Tibial artery (tissue), 4 donors: ENCODE data around the gene TARS3.
"Not testable (repeated sequence)": the region's sequence is repeated elsewhere in the genome, so short reads cannot be mapped to it uniquely, and the experiment has no call there.

ENCODE experiments used
- DNase-seq, 2 donors: peaks; one replicate each; pipeline ENCODE4 v3.0.0-alpha.2; 2019
- H3K27ac ChIP-seq, 2 donors: fragments of 200-600 bp; sonication (generic) in 1 of 2; 1 replicate in 1 of 2; 2 replicates in 1 of 2; pipeline ENCODE4 v1.5.1; 2018 to 2019; ENCODE audit warnings: mild to moderate bottlenecking in 1 of 2
- H3K27me3 ChIP-seq, 2 donors: fragments of 200-600 bp; sonication (generic) in 1 of 2; one replicate each; pipeline versions ENCODE4 v1.5.1 to v1.6.0; 2016 to 2019
- H3K36me3 ChIP-seq, 3 donors: fragments of 200-600 bp; sonication (generic) in 2 of 3; one replicate each; pipeline ENCODE4 v1.5.1; 2016 to 2019; ENCODE audit warnings: mild to moderate bottlenecking in 2 of 3
- H3K4me1 ChIP-seq, 4 donors: fragments of 200-600 bp; sonication (generic) in 2 of 4; 1 replicate in 3 of 4; 2 replicates in 1 of 4; pipeline ENCODE4 v1.5.1; 2016 to 2019
- H3K4me3 ChIP-seq, 2 donors: fragments of 200-600 bp; sonication (generic) in 1 of 2; 1 replicate in 1 of 2; 2 replicates in 1 of 2; pipeline ENCODE4 v1.5.1; 2018 to 2019; ENCODE audit warnings: mild to moderate bottlenecking in 2 of 2
- H3K9me3 ChIP-seq, 3 donors: fragments of 200-600 bp; sonication (generic) in 1 of 3; one replicate each; pipeline ENCODE4 v1.5.1; 2016 to 2019
- CTCF ChIP-seq, 2 experiments: fragments of 200-600 bp in 1 of 2; fragments of 450-650 bp in 1 of 2; IDR thresholded peaks; one replicate each; pipeline ENCODE4 v1.5.1; 2017 to 2019; ENCODE audit warnings: antibody characterized with exemption in 2 of 2, mild to moderate bottlenecking in 1 of 2, moderate library complexity in 1 of 2
- intact Hi-C: fragments of 100-400 bp; cut with DNase I; formaldehyde crosslinking; loops from one replicate; pipeline ENCODE4 v1.15.0; 2023; ENCODE audit warnings: low total_unique reads

TARS3 gene

GRCh38 chr15:101657968-101658784 lies 66.1 kb downstream of the TARS3 start:
- DNase-seq, result no peak
- no peaks in the 10 kb centered on the region for H3K27me3 ChIP-seq
- TF ChIP-seq CTCF (IDR thresholded peaks at IDR 0.05), result no peak
- H3K36me3 ChIP-seq, result peaks cover 0 to 41% (median 4%) of the 10 kb centered on the region in 3 donors
- intact Hi-C loops, result no loop called here
- no peaks in the 10 kb centered on the region for H3K9me3 ChIP-seq
- peaks cover 0 to 3% (median 3%) of the 10 kb centered on the region in 4 donors for H3K4me1 ChIP-seq
- H3K27ac ChIP-seq, result no peak overlapping the region
- H3K4me3 ChIP-seq, result no peak overlapping the region

- Histone ChIP-seq H3K27ac (no peak overlapping the region), H3K4me1 (peaks cover 0 to 8% (median 7%) of the 10 kb centered on the region in 4 donors), H3K36me3 (peaks cover 0 to 39% (median 4%) of the 10 kb centered on the region in 3 donors), H3K27me3 (no peaks in the 10 kb centered on the region), H3K4me3 (no peak overlapping the region), H3K9me3 (no peaks in the 10 kb centered on the region)
- intact Hi-C loops, result no loop called here
- no peak for TF ChIP-seq CTCF (IDR thresholded peaks at IDR 0.05)
- no peak for DNase-seq
Observed at GRCh38 chr15:101657171-101657570, 67.1 kb downstream of the TARS3 start.

- intact Hi-C loops, H3K27me3 ChIP-seq, H3K27ac ChIP-seq, H3K9me3 ChIP-seq, H3K4me3 ChIP-seq, DNase-seq: not testable (repeated sequence)
- peaks cover 0 to 23% (median 1%) of the 10 kb centered on the region in 3 donors for H3K36me3 ChIP-seq
- H3K4me1 ChIP-seq, result peaks cover 0 to 23% (median 22%) of the 10 kb centered on the region in 4 donors
Observed at GRCh38 chr15:101654624-101655337, 69.5 kb downstream of the TARS3 start.

GRCh38 chr15:101654171-101654570 lies 70.1 kb downstream of the TARS3 start:
- H3K27ac ChIP-seq, result no peak overlapping the region
- no peak for TF ChIP-seq CTCF (IDR thresholded peaks at IDR 0.05)
- H3K4me3 ChIP-seq, result no peak overlapping the region
- H3K27me3 ChIP-seq, result no peaks in the 10 kb centered on the region
- peaks cover 0 to 17% (median 7%) of the 10 kb centered on the region in 3 donors for H3K36me3 ChIP-seq
- intact Hi-C loops, result no loop called here
- no peaks in the 10 kb centered on the region for H3K9me3 ChIP-seq
- no peak for DNase-seq
- H3K4me1 ChIP-seq, result peaks cover 0 to 29% (median 25%) of the 10 kb centered on the region in 4 donors

- no peaks in the 10 kb centered on the region for H3K27me3 ChIP-seq
- H3K4me1 ChIP-seq, result peaks cover 0 to 37% (median 25%) of the 10 kb centered on the region in 4 donors
- H3K27ac ChIP-seq, result peak overlapping the region; percentile 98 to 100
- H3K9me3 ChIP-seq, result no peaks in the 10 kb centered on the region
- intact Hi-C loops, result no loop called here
- peak in 1 of 2 donors; percentile 74 for DNase-seq
- H3K4me3 ChIP-seq, result peak overlapping the region; percentile 96 to 100
- H3K36me3 ChIP-seq, result peaks cover 0 to 25% (median 10%) of the 10 kb centered on the region in 3 donors
- no peak for TF ChIP-seq CTCF (IDR thresholded peaks at IDR 0.05)
Observed at GRCh38 chr15:101652786-101653430, 71.4 kb downstream of the TARS3 start.
